ENCODE data around the gene ERMAP.
"Not testable (repeated sequence)": the region's sequence is repeated elsewhere in the genome, so short reads cannot be mapped to it uniquely, and the experiment has no call there.

ERMAP gene

GRCh38 chr1:42807056-42807668, 9.8 kb upstream of the ERMAP start:
- no peak for DNase-seq (ENCODE audit: low spot score)

- not testable (repeated sequence) for DNase-seq (ENCODE audit: low spot score)
Observed at GRCh38 chr1:42814815-42815214, 2.1 kb upstream of the ERMAP start.

- DNase-seq (ENCODE audit: low spot score): no peak
Observed at GRCh38 chr1:42815941-42816584, 859 bp upstream of the ERMAP start.

GRCh38 chr1:42817440-42817767, 482 bp downstream of the ERMAP start:
- peak; percentile 92 for DNase-seq (ENCODE audit: low spot score)

GRCh38 chr1:42817976-42818375, 1.1 kb downstream of the ERMAP start:
- DNase-seq (ENCODE audit: low spot score): no peak

- DNase-seq (ENCODE audit: low spot score): no peak
Observed at GRCh38 chr1:42820813-42821212, 3.9 kb downstream of the ERMAP start.

GRCh38 chr1:42821690-42822089, 4.8 kb downstream of the ERMAP start:
- DNase-seq (ENCODE audit: low spot score): no peak

GRCh38 chr1:42822800-42823392, 6.0 kb downstream of the ERMAP start:
- DNase-seq (ENCODE audit: low spot score): no peak

GRCh38 chr1:42824481-42825035, 7.6 kb downstream of the ERMAP start:
- no peak for DNase-seq (ENCODE audit: low spot score)

GRCh38 chr1:42825036-42825851, 8.3 kb downstream of the ERMAP start:
- DNase-seq (ENCODE audit: low spot score): no peak

GRCh38 chr1:42830631-42831030, 13.7 kb downstream of the ERMAP start:
- no peak for DNase-seq (ENCODE audit: low spot score)

GRCh38 chr1:42831273-42831672, 14.4 kb downstream of the ERMAP start:
- DNase-seq (ENCODE audit: low spot score): no peak

GRCh38 chr1:42832641-42833240, 15.8 kb downstream of the ERMAP start:
- no peak for DNase-seq (ENCODE audit: low spot score)

- no peak for DNase-seq (ENCODE audit: low spot score)
Observed at GRCh38 chr1:42833981-42834380, 17.1 kb downstream of the ERMAP start.

GRCh38 chr1:42834803-42835202, 17.9 kb downstream of the ERMAP start:
- no peak for DNase-seq (ENCODE audit: low spot score)

- DNase-seq (ENCODE audit: low spot score): no peak
Observed at GRCh38 chr1:42835422-42835821, 18.5 kb downstream of the ERMAP start.

GRCh38 chr1:42837709-42838108, 20.8 kb downstream of the ERMAP start:
- DNase-seq (ENCODE audit: low spot score): no peak

GRCh38 chr1:42838482-42839190, 21.7 kb downstream of the ERMAP start:
- DNase-seq (ENCODE audit: low spot score): no peak

- no peak for DNase-seq (ENCODE audit: low spot score)
Observed at GRCh38 chr1:42841010-42841409, 24.1 kb downstream of the ERMAP start.

GRCh38 chr1:42841440-42842147, 24.7 kb downstream of the ERMAP start:
- DNase-seq (ENCODE audit: low spot score): no peak

GRCh38 chr1:42844592-42845140, 27.7 kb downstream of the ERMAP start:
- no peak for DNase-seq (ENCODE audit: low spot score)

Measured in HuH-7 (cell line).